HG02973 (cell line): Measurements from ENCODE around the gene GATM.

ENCODE experiments used
- ATAC-seq: cut with Tn5 transposase; IDR thresholded peaks from one replicate; pipeline ENCODE4 v1.9.1; 2021; ENCODE audit warnings: moderate library complexity; ENCODE audit not compliant: unreplicated experiment

GATM gene, protein sequence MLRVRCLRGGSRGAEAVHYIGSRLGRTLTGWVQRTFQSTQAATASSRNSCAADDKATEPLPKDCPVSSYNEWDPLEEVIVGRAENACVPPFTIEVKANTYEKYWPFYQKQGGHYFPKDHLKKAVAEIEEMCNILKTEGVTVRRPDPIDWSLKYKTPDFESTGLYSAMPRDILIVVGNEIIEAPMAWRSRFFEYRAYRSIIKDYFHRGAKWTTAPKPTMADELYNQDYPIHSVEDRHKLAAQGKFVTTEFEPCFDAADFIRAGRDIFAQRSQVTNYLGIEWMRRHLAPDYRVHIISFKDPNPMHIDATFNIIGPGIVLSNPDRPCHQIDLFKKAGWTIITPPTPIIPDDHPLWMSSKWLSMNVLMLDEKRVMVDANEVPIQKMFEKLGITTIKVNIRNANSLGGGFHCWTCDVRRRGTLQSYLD

DNA sequence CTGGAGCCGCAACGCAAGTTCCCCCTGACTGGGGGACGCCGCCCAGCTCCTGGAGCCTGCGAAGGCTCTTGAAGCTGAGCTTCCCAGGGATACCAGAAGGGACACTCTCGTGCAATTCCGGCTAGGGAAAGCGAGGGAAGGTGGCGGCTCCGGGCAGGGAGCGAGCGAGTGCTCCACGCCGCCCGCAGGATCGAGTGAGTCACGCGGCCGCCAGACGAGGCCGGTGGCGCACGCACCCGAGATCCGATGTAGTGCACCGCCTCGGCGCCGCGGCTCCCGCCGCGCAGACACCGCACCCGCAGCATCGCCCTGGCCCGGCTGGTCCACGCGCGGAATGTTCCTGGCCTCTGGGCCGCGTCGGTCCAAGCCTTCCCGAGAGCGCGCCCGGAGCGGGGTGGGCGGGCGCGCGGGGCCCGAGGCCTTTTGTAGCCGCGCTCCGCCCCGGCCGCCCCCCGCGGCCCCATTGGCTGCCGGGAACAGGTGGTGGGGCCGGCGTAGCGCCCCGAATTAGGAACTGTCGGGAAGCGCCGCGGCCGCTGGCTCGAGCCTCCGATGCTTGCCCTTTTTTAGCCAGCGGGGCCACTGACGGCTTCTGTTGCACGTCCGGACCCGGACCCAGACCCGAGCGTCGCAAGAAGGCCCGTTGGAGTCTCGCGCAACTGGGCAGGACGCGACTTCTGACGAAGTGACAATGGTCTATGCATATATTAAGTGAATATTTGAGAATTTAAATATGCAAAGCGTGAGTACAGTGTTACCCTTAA lies at the start of gene GATM:
Gene GATM, minus strand, starts transcription at position 396 of the 764 bp plus-strand sequence. Its CDS starts 91 bp downstream, at position 305.
- peak; percentile 72 for ATAC-seq

DNA sequence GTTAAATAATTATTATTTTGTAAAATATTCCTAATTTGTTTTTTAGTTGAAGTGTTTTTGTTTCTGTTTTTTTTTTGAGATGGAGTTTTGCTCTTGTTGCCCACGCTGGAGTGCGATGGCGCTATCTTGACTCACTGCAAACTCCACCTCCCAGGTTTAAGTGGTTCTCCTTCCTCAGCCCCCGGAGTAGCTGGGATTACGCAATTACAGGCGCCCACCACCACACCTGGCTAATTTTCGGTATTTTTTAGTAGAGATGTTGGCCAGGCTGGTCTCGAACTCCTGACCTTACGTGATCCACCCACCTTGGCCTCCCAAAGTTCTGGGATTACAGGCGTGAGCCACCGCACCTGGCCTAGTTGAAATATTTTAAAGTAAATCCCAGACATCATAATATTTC lies 48.7 kb upstream of the GATM start:
- no peak for ATAC-seq

DNA sequence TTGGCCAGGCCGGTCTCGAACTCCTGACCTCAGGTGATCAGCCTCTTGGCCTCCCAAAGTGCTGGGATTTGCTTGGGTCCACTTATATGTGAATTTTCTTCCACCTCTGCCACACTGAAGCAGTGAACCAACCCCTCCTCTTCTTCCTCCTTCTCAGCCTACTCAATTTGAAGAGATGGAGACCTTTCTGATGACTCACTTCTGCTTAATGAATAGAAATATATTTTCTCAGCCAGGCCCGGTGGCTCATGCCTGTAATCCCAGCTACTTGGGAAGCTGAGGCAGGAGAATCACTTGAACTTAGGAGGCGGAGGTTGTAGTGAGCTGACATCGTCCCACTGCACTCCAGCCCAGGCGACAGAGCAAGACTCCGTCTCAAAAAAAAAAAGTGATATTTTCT lies 46.8 kb upstream of the GATM start:
- ATAC-seq: no peak

DNA sequence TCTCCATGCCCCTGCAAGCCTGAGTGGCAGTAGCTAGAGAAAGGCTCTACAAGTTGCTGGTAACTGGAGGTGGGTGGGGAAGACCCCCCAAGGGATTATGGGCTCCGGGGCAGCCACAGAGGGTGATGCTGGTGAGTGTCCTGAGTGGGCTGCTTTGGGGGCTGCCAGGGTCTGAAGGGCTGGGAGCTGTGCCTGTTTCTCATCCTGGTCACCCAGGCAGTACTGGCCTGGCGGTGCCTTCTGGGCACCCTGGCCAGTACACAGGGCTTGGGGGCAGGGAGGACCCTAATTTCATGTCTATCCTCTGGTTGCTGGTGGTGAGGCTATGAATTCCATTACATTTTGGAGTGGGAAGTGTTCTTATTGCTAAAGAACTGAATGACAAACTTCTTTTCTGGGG lies 46.1 kb upstream of the GATM start:
- ATAC-seq: no peak

DNA sequence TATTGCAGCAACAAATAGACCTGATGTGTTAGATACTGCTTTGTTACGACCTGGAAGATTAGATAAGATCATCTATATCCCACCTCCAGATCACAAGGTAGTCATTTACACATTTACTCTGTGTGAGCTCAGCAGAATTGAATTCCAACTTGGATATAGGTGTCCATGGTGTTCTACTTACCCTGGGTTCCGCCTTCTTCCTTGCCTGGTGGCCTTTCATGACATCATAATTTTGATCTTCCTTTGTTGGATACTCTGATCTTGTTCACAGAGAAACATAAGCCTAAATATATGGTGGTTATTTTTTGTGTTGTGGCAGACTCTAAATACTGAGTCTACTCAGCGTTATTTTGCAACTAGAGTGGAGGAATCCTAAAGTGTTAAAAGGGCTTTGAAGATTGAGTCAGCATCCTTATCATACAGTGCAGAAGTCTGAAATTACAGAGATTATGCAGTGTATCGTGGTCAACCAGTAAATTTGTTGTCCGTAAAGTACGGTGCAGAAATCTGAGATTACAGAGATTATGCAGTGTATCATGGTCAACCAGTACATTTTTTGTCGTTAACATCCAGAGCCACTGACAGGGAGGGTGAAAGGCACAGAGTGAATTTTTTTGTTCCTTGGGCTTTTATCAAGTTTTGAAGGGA lies 39.1 kb upstream of the GATM start:
- ATAC-seq: no peak

DNA sequence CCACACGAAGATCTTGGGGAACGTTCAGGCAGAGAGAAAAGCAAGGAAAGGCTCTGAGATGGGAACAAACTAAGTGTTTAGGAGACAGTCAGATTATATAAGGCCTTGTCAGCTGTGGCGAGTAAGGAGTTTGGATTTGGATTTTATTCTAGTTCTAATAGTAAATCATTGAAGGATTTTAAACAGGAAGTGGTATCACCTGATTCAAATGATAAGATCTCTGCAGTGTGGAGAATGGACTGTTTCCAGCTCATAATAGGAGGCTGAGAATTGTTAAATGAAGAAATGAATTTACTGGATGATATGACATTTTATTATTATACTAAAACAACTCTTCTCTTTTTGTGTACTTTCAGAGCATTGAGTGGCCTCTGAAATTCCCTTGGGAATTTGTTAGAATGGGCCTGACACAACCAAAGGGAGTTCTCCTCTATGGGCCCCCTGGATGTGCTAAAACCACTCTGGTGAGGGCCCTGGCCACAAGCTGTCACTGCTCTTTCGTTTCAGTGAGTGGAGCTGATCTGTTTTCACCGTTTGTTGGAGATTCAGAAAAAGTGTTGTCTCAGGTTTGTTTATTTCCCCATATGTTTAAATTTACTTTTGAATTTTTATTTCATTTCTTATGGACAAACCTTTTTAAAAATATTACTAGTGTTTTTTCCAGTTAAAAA lies 36.0 kb upstream of the GATM start:
- ATAC-seq: no peak

DNA sequence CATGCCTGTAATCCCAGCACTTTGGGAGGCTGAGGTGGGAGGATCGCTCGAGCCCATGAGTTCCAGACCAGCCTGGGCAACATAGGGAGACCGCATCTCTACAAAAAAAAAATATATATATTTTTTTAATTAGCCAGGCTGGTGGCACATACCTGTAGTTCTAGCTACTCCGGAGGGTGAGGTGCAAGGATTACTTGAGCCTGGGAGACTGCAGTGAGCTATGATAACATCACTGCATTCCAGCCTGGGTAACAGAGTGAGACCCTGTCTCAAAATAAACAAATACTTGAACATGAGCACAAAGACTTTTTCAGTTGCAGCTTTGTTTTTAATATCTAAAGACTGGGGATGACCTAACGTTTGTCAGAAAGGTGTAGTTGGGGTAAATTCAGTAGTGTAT lies 31.3 kb upstream of the GATM start:
- ATAC-seq: no peak

DNA sequence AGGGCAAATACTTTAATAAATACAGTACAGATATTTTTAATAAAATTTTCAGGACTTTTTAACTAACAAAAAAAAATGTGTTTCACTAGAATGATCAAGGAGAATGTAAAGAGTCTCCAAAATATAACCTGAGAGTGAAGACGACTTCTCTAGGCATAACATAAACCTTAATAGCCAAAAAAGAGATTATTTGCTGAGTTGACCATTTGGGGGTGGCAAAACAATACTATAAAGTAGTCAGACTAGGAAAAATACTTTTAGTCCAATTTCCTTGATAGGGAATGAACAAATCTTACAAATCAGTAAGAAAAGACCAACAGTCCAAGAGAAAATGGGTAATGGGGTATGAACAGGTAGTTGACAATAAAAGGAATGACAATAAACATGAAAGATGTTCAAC lies 29.4 kb upstream of the GATM start:
- ATAC-seq: no peak

DNA sequence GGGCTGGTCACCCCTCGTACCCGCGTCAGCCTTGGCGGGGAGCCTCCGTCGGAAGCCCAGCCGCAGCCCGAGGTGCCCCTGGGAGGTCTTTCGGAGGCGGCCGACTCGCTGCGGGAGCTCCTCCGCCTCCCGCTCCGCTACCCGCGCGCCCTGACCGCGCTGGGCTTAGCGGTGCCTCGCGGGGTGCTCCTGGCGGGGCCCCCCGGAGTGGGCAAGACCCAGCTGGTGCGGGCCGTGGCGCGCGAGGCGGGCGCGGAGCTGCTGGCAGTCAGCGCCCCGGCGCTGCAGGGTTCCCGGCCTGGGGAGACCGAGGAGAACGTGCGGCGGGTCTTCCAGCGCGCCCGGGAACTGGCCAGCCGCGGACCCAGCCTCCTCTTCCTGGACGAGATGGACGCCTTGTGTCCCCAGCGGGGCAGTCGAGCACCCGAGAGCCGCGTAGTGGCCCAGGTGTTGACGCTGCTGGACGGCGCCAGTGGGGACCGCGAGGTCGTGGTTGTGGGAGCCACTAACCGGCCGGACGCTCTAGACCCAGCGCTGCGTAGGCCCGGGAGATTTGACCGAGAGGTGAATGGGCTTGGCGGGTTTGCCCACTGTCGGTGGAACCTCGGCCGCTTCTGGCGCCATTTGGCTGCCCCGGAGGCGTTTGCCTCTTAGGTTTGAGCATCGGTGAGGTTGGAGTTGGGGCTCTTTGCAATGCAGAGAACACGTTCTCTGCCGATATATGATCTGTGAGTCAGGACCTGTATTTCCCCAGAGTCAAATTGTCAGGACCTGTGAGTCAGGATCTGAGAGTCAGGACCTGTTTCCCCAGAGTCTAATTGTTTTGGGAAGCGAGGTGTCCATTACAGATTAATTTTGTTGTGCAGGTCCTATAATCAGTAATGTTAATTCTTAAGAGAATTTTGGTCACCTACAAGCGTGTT lies 24.9 kb upstream of the GATM start:
- ATAC-seq: peak; percentile 20

DNA sequence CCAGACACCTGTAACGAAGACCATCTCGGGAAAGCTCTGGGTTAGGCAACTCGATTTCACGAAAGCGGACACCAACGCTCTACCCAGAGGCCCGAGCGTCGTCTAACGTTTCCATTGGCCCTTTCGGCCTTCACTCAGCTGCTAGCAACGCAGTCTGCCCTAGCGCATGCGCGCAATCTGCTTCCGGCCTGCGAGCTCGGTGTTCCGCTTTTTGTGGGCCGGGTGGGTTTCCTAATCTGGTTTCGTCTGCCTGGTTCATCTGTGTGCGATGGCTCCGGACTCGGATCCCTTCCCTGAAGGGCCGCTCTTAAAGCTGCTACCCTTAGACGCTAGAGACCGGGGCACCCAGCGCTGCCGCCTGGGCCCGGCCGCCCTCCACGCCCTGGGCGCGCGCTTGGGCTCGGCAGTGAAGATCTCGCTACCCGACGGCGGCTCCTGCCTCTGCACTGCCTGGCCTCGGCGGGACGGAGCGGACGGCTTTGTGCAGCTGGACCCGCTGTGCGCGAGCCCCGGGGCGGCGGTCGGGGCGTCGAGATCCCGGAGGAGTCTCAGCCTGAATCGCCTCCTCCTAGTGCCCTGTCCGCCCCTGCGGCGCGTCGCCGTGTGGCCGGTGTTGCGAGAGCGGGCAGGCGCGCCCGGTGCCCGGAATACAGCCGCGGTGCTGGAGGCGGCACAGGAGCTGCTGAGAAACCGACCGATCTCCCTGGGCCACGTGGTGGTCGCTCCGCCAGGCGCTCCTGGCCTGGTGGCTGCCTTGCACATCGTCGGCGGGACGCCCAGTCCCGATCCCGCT lies 24.0 kb upstream of the GATM start:
- ATAC-seq: peak; percentile 80

DNA sequence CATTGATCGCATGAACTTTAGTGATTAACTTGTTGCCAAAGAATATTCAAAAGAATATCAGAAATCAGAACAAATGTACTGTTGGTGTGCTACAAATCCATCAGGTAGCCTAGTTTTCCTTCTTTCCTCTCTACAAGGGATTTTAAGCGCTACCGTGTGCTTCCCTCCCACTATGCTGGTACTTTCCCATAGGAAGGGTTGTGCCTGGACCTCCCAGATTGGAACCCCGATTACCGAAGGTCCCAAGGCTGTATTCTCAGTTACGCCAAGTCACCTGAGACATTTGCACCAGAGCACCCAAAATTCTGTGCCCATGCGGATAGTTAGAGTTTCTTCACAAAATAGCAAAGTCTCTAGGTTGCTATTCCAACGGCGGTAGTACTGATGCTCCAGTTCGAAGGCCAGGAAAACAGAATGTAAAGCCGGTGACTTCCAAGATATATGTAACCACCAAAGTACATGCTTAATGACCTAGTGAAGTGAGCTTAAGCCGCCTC lies 23.4 kb upstream of the GATM start:
- peak; percentile 1 for ATAC-seq

DNA sequence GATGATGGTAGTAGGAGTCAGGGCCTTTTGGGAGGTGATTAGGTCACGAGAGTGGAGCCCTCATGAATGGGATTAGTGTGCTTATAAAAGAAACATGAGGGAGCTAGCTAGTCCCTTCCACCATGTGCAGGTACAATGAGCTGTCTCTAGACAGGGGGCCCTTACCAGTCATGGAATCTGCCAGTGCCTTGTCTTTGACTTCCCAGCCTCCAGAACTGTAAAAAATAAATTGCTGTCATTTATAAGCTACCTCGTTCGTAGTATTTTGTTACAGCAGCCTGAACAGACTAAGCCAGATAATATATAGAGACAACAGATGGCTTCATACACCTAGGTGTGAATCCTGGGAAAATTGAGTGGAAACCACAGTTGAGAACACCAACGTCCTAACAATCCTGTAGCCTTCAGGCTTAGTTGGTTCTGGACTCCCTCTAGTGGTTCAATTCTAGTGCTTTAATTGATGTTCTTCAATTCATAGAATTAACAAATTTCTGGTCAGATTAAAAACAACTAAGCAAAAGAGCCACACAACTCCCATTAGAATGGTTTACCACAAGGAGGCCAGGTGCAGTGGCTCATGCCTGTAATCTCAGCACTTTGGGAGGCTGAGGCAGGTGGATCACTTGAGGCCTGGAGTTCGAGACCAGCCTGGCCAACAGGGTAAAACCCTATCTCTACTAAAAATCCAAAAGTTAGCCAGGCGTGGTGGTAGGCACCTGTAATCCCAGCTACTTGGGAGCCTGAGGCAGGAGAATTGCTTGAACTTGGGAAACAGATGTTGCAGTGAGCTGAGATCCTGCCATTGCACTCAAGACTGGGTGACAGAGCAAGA lies 21.3 kb upstream of the GATM start:
- ATAC-seq: no peak

DNA sequence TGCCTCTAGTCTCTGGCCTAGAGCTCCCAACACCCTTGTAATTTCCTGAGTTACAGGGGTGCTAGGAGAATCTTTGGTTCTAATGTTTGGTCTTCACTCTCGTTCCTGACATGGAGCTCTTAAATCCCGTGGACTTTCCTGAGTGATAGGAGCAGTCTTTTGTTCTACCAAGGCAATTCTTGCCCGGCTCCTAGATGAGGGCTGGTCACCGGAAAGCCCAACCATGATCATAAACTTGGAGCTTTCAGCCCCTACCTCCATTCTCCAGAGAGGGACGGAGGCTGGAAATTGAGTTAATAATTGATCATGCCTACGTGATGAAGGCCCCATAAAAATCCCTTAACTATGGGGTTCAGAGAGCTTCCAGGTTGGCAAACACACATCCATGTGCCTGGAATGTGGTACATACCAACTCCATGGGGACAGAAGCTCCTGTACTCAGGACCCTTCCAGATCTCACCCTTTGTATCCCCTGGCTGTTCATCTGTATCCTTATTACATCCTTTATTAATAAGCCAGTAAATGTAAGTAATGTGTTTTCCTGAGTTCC lies 18.8 kb upstream of the GATM start:
- no peak for ATAC-seq

DNA sequence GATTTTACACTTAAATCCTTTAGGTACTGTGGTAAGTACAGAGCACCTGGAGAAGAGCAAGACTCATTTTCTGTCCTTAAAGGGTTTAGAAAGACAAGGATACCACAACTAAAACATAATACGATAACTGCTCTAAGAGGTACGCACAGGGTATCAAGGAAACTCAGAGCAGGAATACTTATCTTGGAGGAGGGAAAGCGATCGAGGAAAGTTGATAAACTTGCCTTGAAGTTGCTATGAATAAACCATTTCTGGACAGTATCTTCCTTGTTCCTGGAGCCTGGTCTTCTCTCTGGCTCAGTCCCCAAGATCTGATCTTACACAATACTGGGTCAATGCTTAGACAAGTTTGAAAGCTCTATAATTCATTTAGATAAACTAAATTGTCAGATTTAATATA lies 17.6 kb upstream of the GATM start:
- ATAC-seq: no peak

DNA sequence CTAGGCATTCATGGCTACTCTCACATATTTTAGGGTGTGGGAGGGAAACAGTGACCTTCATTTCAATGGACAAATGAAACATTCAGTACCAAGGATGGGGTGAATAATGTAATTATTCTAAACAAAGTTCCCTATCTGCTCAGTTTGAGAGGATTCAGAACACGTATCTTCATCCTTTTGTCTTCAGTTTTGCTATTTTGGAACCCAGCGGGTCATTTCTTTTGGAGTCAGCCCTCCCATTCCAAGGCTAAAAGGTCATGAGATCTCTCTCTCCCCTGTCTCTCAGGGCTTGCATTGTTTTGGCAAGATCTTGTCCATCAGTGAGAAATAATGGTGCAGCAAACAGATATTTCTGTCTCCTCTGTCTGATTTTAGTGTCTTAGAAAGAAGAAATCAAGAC lies 16.3 kb upstream of the GATM start:
- no peak for ATAC-seq

DNA sequence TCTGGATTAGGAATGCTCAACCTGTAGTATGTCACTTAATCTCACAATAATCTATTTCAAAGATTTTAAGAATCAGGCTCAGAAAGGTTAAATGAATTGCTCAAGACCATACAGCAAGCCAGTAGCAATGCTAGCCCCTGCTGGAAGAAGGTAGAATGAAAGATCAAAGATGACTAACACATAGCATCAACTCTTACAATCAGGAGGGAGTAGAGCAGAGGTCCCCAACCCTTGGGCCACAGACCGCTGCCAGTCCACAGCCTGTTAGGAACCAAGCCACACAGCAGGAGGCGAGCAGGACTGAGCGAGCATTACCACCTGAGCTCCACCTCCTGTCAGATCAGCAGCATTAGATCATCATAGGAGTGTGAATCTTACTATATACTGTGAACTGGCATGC lies 15.5 kb upstream of the GATM start:
- no peak for ATAC-seq

DNA sequence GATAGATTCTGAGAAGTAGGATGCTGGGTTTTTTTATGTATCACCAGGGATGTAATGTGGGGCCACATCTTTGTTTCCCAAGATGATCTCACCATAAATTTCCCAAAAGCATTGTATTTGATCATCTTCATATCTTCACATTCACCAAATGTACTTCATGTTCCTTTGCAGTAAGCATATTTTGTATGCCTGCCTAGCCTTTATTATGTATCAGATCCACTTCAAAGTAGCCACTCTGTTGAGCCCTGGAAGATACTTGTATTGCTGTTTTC lies 14.2 kb upstream of the GATM start:
- ATAC-seq: no peak
